AG04449 (cell line): ENCODE results near the gene GPBAR1.

Experiments
- CTCF ChIA-PET: fragments of 350-600 bp; formaldehyde crosslinking; extraction: SDS; loops from one replicate; lab custom pipeline; 2021; ENCODE audit warnings: antibody characterized with exemption; lab: Yijun Ruan, JAX
- POLR2A ChIA-PET: fragments of 400-600, 350-600 bp; formaldehyde crosslinking; extraction: SDS; loops from one replicate; lab custom pipeline; 2020; ENCODE audit warnings: antibody characterized with exemption, inconsistent platforms; lab: Yijun Ruan, JAX
- DNase-seq: peaks from one replicate; pipeline ENCODE4 v3.0.0-alpha.2; 2010; ENCODE audit warnings: low read depth, low spot score
- H3K4me3 ChIP-seq: 2 replicates; pipeline ENCODE4 v1.5.1; 2011; ENCODE audit warnings: low read depth, mild to moderate bottlenecking, control low read depth, low read length
- CTCF ChIP-seq: IDR thresholded peaks from one replicate; pipeline ENCODE4 v1.5.1; 2011; ENCODE audit warnings: mild to moderate bottlenecking, moderate library complexity, low read length, control low read depth, inconsistent platforms; ENCODE audit not compliant: insufficient read depth; ENCODE audit errors: missing control alignments

The GPBAR1 gene

GRCh38 chr2:218262631-218263586, 2.1 kb downstream of the GPBAR1 start:
- ChIA-PET CTCF (interaction anchor here (0.7 to 1.9 kb wide), 4 partner anchors 10 to 41 kb away, joined by 3 to 7 read pairs (median 4); no protein-coding TSS in a partner anchor), POLR2A (interaction anchor here (0.9 kb wide), 1 partner anchor 33 kb away, joined by 3 read pairs; no protein-coding TSS in a partner anchor)
- no peak for TF ChIP-seq CTCF
- H3K4me3 ChIP-seq, result no peak overlapping the region
- DNase-seq, result no peak

DNA sequence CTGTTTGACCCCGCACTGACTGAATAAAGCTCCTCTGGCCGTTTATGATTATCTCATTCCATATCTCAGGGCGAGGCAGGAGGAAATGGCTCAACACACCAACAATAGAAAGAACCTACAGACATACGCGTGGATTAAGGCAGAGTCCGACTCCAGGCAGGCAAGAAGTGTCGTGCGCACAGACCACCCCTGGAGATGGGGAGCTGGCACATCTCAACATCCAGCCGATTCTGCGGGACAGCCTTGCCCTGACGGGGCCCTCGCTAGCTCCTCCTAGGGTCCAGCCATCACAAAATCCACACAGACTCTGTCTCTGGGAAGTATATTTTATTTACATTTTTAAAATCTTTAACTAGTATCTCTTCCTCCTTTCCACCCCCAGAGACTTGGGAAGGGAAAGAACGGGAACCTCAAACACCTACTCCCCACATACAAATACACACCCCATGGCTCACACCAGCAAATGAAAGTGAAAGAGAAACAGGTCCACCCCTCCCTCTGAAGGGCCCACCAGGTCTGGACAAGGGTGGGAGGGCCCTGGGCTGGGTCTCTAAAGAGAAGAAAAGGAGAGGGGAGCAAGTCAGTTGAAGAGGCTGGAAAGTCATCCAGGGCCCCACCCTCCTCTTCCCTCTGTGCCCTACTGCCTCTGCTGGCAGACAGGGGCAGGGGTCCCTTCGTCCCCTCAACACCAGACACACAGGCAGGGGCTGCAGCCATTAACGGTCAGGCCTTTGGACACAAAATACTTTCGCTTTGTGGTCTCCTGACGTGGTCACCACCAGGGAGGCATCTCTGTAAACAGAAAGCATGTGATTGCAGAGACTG, 3.2 kb downstream of the GPBAR1 start:
- POLR2A ChIA-PET, result interaction anchor here (0.6 to 0.9 kb wide), 2 partner anchors 34 to 586 kb away, joined by 3 read pairs; no protein-coding TSS in a partner anchor
- DNase-seq, result no peak
- TF ChIP-seq CTCF, result no peak
- no peak overlapping the region for H3K4me3 ChIP-seq
- CTCF ChIA-PET, result interaction anchor here (1.0 to 1.2 kb wide), 2 partner anchors 10 to 11 kb away, joined by 3 to 4 read pairs; no protein-coding TSS in a partner anchor

- CTCF ChIA-PET, result interaction anchor here (1.7 kb wide), 1 partner anchor 10 kb away, joined by 4 read pairs; no protein-coding TSS in a partner anchor
- TF ChIP-seq CTCF, result no peak
Observed at GRCh38 chr2:218264773-218265561, 4.2 kb downstream of the GPBAR1 start.

DNA sequence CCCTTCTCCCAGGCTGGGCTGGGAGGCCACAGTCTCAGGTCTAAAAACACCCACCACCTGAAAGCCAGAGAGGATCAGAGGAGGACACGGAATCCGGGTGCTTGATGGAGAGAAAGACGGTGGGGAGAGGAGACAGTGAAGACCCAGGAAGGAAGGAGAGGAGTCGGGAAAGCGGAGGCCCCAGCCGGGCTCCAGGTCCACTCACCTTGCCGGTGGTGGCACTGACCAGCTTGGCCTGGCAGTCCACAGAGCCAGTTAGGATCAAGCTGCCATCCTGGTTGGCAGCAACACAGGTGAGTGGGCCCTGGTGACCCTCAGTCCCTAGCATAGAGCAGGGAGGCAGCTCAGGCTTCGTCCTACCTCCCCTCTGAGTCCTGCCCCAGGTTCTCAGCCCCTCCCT, 4.8 kb downstream of the GPBAR1 start:
- POLR2A ChIA-PET, result no interaction called here
- no peak for TF ChIP-seq CTCF
- H3K4me3 ChIP-seq, result no peak overlapping the region
- CTCF ChIA-PET, result interaction anchor here (1.7 to 2.7 kb wide), 2 partner anchors 8 to 11 kb away, joined by 4 to 18 read pairs; no protein-coding TSS in a partner anchor
- no peak for DNase-seq

More at GRCh38 chr2:218264773-218265561, 4.2 kb downstream of the GPBAR1 start:
- no peak for DNase-seq
- no peak overlapping the region for H3K4me3 ChIP-seq
- POLR2A ChIA-PET, result no interaction called here

DNA sequence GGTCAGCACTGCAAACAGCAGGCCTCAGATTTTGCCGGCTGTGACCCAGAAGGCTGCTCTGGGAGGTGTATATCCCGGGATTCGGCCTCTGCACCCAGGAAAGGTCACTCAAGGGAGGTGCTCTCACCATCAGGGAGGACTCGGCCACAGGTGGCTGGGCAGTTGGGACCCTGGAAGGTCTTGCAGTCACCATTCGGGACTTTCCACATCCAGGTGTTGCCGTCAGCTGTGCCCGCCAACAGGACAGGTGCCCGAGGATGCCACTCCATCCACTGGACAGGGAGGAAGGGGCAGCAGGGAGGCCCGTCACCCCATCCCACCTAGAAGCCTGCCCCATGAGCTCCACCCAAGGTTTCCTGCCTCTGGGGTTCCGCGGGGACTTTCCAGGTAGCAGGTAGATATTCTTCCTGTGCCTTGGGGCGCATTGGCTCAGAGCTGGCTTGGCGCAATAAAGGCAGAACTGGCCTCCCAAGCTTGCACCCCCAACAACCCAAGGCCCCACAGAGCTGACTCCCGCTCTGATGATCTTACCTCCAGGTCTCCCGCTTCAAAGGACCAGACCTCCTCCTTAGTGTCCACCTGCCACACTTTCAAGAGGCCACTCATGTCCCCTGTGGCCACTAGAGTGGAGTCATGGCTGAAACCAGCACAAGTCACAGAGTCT, 5.6 kb downstream of the GPBAR1 start:
- ChIA-PET CTCF (interaction anchor here (1.7 to 2.7 kb wide), 2 partner anchors 9 to 12 kb away, joined by 4 to 18 read pairs; no protein-coding TSS in a partner anchor), POLR2A (no interaction called here)
- no peak for TF ChIP-seq CTCF
- no peak overlapping the region for H3K4me3 ChIP-seq
- DNase-seq, result no peak
